ENCODE data around the gene CRISPLD2. TPM values are rescaled to one million over a fixed set of nuclear protein-coding genes. Genes with fewer than 3 reads are reported as not detected.

The CRISPLD2 gene
- total and polyA plus RNA-seq, 12 donors, result 7.9 to 48.1 (median 15.2) TPM

DNA sequence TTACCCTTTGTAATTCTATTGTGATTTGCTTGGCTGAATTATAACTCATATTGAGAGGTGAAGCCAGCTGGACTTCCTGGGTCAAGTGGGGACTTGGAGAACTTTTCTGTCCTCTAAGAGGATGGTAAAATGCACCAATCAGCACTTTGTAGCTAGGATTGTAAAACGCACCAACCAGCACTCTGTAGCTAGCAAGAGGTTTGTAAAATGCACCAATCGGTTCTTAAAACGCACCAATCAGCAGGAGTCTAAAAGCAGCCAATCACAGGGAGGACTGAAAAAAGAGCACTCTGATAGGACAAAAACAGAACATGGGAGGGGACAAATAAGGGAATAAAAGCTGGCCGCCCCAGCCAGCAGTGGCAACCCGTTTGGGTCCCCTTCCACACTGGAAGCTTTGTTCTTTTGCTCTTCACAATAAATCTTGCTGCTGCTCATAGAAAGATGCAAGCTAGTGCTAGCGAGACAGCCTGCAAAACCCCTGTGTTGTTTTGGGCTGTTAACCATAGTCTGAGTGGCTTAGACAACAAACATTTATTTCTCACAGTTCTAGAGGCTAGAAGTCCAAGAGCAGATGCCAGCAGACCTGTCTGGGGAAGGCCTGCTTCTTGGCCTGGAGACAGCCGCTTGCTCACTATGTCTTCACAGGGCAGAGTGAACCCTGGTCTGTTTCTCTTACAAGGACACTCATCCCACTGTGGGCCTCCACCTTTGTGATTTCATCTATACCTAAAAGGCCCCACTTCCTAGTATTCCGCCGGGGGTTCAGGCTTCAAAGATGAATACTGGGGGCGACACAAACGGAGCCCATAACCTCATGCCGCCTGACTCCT is 39.0 kb upstream of the CRISPLD2 start:
- TF ChIP-seq CTCF (IDR thresholded peaks at IDR 0.05), result no peak
- no peak overlapping the region for H3K4me3 ChIP-seq
- no peak for DNase-seq
- H3K27me3 ChIP-seq, result no peaks in the 10 kb centered on the region
- no peak overlapping the region for H3K27ac ChIP-seq
- peaks cover 0 to 7% (median 2%) of the 10 kb centered on the region in 9 donors for H3K4me1 ChIP-seq
- intact Hi-C loops (cut with DNase I), result no loop called here
- peaks cover 0 to 48% (median 30%) of the 10 kb centered on the region in 9 donors for H3K36me3 ChIP-seq
- no peak for ATAC-seq
- no peaks in the 10 kb centered on the region for H3K9me3 ChIP-seq
- 92 to 94% methylated on average over 12 of the region's 12 CpGs for WGBS, 2 donors

- intact Hi-C loops (cut with DNase I), result no loop called here
- ATAC-seq (no peak), DNase-seq (no peak)
- no peaks in the 10 kb centered on the region for H3K27me3 ChIP-seq
- 78% methylated on average over 2 of the region's 2 CpGs for WGBS, 2 donors
- TF ChIP-seq CTCF (IDR thresholded peaks at IDR 0.05), result no peak
- no peaks in the 10 kb centered on the region for H3K9me3 ChIP-seq
- no peak overlapping the region for H3K4me3 ChIP-seq
- peaks cover 0 to 27% (median 14%) of the 10 kb centered on the region in 9 donors for H3K36me3 ChIP-seq
- H3K4me1 ChIP-seq, result peaks cover 3 to 26% (median 16%) of the 10 kb centered on the region in 9 donors
- H3K27ac ChIP-seq, result no peak overlapping the region
Measured at GRCh38 chr16:84782846-84783245, 36.9 kb upstream of the CRISPLD2 start.

- WGBS, 2 donors, result 41 to 53% methylated on average over 11 of the region's 11 CpGs
- TF ChIP-seq CTCF (IDR thresholded peaks at IDR 0.05), result no peak
- ATAC-seq (peak; percentile 22 to 80 (median 53)), DNase-seq (peak; percentile 40 to 44)
- H3K4me1 ChIP-seq, result peaks cover 3 to 26% (median 16%) of the 10 kb centered on the region in 9 donors
- no peaks in the 10 kb centered on the region for H3K36me3 ChIP-seq
- intact Hi-C loops (cut with DNase I), result no loop called here
- no peak overlapping the region for H3K27ac ChIP-seq
- no peak overlapping the region for H3K4me3 ChIP-seq
- H3K27me3 ChIP-seq, result no peaks in the 10 kb centered on the region
- no peaks in the 10 kb centered on the region for H3K9me3 ChIP-seq
Measured at GRCh38 chr16:84785843-84786581, 33.8 kb upstream of the CRISPLD2 start.

DNA sequence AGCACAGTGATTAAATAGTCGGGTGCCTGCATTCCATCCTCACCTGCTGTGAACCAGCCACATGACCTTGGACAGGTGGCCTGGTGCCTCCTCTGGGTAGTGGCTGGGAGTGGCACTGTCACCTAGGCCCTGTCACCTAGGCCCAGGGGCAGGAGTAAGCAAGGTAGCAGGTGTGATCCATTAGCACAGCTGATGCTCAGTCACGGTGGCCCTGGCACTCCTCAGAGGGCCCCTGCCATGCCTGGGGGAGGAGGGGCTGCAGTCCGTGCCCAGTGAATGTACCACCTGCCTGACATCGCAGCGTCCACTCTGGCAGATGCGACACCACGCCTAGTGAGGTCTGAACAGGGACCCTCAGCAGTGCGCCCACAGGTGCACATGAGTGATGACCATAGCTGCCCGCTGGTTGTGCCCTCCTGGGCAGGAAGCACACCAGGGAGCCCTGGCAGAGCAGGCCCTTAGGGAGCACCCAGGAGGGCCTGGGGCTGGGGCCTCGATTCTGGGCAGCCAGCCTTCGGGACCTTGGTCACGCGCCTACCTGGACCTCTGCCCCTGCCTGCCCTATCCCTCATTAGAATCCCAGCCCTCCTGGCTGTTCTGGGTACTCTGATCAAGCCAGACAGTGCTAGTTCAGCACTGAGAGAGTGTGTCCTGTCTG is 33.1 kb upstream of the CRISPLD2 start:
- 51 to 70% methylated on average over 12 to 13 of the region's 13 CpGs for WGBS, 2 donors
- Histone ChIP-seq H3K9me3 (no peaks in the 10 kb centered on the region), H3K4me1 (peaks cover 3 to 26% (median 16%) of the 10 kb centered on the region in 9 donors), H3K36me3 (no peaks in the 10 kb centered on the region), H3K27me3 (no peaks in the 10 kb centered on the region), H3K4me3 (no peak overlapping the region), H3K27ac (no peak overlapping the region)
- peak in 7 of 8 donors; percentile 25 to 75 (median 61) for ATAC-seq
- intact Hi-C loops (cut with DNase I), result no loop called here
- no peak for TF ChIP-seq CTCF (IDR thresholded peaks at IDR 0.05)
- no peak for DNase-seq

All from heart right ventricle (tissue), 16 donors.